GM21528 (cell line): ENCODE measurements around the gene TSPOAP1.

Experiments used
- ATAC-seq: cut with Tn5 transposase; IDR thresholded peaks from one replicate; pipeline ENCODE4 v1.9.1; 2021; ENCODE audit warnings: mild to moderate bottlenecking, moderate library complexity; ENCODE audit not compliant: unreplicated experiment, low FRiP score

The TSPOAP1 gene

GRCh38 chr17:58319173-58320162, 9.1 kb downstream of the TSPOAP1 start:
- no peak for ATAC-seq

GRCh38 chr17:58318627-58319172, 9.9 kb downstream of the TSPOAP1 start:
- ATAC-seq, result no peak

GRCh38 chr17:58318065-58318481, 10.5 kb downstream of the TSPOAP1 start:
- ATAC-seq, result no peak

DNA sequence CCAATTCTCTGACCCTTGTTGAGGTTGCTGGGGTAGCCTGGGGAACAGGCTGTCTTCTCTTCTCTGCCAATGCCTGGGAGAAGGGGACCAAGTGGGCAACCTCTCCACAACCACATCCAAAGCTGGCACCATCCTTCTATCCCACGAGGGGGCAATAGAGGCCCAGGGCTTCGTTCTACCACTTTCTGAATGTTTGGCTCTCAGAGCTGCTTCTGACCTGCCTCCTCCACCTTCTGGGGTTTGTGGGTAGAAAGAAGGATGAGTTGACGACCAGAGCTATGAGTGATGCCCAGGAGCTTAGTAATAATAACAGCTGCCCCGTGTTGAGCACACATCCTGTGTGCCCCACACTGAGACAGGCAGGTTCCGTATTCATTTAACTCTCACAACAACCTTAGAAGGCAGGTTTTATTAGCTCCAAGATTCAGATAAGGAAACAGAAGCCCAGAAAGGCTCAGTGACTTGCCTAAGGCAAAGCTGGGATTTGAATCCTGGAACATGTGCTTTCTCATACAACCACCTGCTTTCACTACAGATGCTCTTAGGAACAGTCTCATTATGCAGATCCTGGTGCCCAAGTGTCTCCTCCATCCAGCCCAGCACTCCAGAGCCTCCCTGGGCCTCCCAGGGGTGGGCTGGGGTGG, 11.1 kb downstream of the TSPOAP1 start:
- ATAC-seq, result no peak

DNA sequence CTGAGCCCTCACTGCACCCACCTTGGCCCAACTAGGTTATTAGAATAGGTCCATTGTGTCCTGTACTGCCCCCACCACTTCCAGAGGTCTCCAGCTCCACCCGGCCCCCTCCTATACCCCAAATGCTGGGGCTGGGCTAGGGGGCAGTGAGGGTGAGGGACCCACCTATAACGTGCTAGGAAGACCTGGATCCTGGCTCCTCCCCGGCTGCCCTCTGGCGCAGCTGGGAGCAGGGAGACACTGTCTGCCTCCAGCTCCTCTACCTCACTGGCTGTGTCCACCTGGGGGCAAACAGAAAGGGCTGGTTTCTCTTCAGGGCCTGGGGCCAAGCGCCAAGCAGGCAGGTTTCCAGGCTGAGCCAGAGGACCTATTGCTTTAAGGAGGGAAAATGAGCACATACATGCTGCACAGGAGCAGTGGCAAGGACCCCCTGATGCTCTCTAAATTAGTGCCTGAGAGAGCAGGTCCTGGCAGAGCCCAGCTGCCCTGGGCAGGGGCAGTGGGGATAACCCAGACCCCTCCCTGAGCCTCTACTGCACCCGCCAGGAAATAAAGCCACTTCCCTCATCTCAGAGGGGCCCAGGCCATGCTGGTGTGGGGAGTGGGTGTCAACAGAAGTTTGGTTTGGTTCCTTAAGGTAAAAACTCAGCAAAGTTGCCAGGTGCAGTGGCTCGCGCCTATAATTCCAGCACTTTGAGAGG, 12.2 kb downstream of the TSPOAP1 start:
- no peak for ATAC-seq

- no peak for ATAC-seq
Observed at GRCh38 chr17:58315750-58316149, 12.8 kb downstream of the TSPOAP1 start.

DNA sequence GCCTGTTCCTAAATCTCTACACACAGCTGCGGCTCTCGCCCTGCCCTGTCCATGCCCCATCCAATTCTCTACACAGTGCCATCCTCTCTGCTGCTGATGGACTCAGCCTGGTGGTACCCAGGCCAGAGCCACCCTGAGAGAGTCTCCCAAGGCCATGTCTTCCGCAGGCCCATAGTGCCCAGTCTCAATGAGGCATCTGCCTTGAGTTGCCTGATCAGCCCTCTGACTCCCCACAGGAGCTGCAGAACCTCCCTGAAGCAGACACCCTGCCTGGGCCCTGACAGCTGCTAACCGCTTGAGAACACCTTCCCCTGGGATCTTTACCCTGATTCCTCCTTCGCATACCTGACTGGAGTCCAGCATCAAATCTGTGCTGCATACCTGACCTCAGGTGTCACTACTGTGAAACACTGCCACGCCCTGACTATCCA, 13.3 kb downstream of the TSPOAP1 start:
- no peak for ATAC-seq

GRCh38 chr17:58314706-58315015, 13.9 kb downstream of the TSPOAP1 start:
- no peak for ATAC-seq

- no peak for ATAC-seq
Observed at GRCh38 chr17:58313815-58314705, 14.5 kb downstream of the TSPOAP1 start.

DNA sequence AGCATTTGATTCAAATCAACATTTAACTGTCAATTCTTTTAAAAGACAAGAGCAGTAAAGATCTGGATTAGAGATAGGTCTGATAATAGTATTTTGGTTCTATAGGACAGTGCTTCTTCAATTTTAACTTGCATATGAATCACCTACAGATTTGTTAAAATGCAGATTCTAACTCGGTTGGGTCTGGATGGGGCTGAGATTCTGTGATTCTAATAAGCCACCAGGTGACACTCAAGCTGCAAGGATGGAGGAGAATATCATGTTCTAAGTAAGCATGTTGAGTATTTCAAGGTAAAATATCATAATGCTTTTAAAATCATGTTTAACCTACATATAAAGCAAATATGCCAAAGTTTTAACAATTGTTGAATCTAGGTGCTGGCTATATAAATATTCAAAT, 15.8 kb downstream of the TSPOAP1 start:
- ATAC-seq, result no peak

GRCh38 chr17:58312021-58312630, 16.5 kb downstream of the TSPOAP1 start:
- no peak for ATAC-seq

DNA sequence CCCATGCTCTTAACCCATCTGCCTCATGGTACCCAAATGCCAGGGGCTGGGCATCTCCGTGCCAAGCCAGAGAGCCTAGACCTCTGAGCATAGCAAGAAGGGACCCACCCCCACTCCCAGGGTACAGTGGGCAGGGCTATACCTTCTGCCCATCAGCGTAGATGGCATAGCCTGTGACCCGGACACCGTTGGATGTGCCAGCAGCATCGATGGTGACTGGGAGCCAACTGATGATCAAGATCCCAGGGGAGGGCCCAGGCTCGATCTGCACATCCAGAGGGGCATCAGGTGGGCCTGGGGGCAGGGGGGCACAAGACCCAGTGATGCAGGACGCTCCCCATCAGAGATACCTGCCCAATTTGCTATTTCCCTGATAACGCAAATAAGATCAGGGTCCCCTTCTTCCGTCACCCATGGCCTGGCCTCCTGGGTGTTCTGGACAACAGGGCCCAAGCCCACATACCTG, 17.1 kb downstream of the TSPOAP1 start:
- ATAC-seq, result no peak

GRCh38 chr17:58310511-58311428, 17.8 kb downstream of the TSPOAP1 start:
- no peak for ATAC-seq

DNA sequence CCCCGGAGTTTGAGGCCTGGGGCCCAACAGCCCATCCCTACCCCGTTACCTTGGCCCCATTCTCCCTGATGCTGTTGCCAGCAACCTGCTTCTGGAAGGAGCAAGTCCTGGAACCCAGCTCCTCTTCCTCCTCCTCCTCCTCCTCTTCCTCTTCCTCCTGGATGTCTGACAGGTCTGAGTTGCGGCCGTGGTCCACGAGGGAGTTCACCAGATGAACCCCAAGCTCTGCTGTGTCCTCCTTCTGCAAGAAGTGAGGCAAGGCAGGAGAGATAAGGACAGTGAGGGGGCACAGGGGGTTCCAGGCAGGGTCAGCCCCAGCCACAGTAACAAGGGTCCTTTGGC, 18.7 kb downstream of the TSPOAP1 start:
- no peak for ATAC-seq

DNA sequence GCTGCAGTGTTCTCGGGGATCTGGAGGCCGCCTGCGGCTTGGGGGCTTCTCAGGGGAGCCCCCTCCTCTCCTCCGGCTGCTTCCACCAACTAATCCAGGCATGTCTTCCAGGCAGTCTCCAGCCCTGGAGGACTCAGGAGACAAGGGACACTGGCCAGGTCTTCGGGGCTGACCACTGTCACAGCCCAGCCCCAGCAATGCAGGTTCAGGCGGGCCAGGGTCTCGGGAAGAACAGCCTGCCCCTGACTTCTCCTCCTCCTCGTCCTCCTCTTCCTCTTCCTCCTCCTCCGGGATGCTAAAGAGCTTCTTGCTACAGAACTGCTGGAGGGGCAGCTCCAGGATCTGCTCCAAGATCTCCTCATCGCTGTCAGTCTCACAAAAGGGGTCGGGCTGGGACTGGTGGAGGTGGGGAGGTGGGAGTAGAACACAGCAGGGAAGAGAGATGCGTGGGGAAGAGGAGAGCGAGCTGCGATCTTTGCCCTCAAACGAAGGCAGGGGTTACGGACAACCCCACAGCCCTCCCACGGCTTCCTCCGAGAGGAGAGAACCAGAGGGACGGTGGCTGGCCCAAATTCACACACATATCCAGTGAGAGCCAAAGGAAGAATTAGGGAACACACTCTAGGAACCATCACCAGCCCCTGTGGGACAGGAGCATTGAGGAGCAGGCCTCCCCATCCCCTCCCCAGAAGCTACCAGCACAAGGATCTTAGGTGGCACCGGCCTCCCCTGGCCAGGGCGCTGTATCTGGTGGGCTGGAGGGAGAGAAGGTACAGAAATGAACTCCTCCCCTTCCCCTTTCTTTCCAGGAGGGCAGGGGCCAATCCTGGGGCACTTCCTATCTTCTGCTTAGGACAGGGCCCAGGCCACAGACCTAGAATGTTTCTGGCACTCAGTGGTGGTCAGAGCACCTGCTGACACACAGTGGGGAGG, 19.3 kb downstream of the TSPOAP1 start:
- ATAC-seq, result no peak

GRCh38 chr17:58308173-58308984, 20.2 kb downstream of the TSPOAP1 start:
- ATAC-seq, result no peak
